HFFc6 (cell line): ENCODE results near the gene ATXN1. TPM values are rescaled to one million over a fixed set of nuclear protein-coding genes. Genes with fewer than 3 reads are reported as not detected.

Experiments used
- DNase-seq: peaks from one replicate; pipeline ENCODE4 v3.0.0-alpha.2; 2018
- H3K27ac Mint-ChIP-seq: 2 replicates; pipeline ENCODE4 v1.8.0; 2020; ENCODE audit warnings: mild to moderate bottlenecking, mixed read lengths
- H3K27me3 Mint-ChIP-seq: 2 replicates; pipeline ENCODE4 v1.8.0; 2021; ENCODE audit warnings: mild to moderate bottlenecking, moderate library complexity, mixed read lengths; ENCODE audit not compliant: insufficient read depth
- H3K36me3 Mint-ChIP-seq: 2 replicates; pipeline ENCODE4 v1.8.0; 2021; ENCODE audit warnings: low read depth, mixed read lengths
- H3K4me1 Mint-ChIP-seq: 2 replicates; pipeline ENCODE4 v1.8.0; 2020; ENCODE audit warnings: low read depth, mixed read lengths
- H3K4me3 Mint-ChIP-seq: 2 replicates; pipeline ENCODE4 v1.8.0; 2020; ENCODE audit warnings: mild to moderate bottlenecking, moderate library complexity, mixed read lengths
- H3K9me3 Mint-ChIP-seq: 2 replicates; pipeline ENCODE4 v1.8.0; 2020; ENCODE audit warnings: mild to moderate bottlenecking, mixed read lengths
- CTCF ChIP-seq: fragments of 200-600 bp; sonication (generic); IDR thresholded peaks from 2 replicates; pipeline ENCODE4 v1.5.0; 2021; ENCODE audit warnings: antibody characterized with exemption, mild to moderate bottlenecking
- total RNA-seq, 6 experiments: library from RNA; stranded (reverse); fragmentation: NEBNext Ultra II Directional; extraction: Animal tissue kit (Norgen Biotek cat#: 25700); gene quantifications; 2 replicates in 1 of 6; 3 replicates in 5 of 6; pipeline ENCODE4 v1.2.3, GENCODE V29; 2021

The ATXN1 gene
- total RNA-seq, 6 experiments from 2014 or later, result 28.2 to 41.5 (median 30.5) TPM

- DNase-seq, result no peak
- H3K36me3 Mint-ChIP-seq, result peaks cover 4% of the 10 kb centered on the region
Observed at GRCh38 chr6:16442031-16442430, 319.2 kb downstream of the ATXN1 start.

GRCh38 chr6:16441262-16441661, 320.0 kb downstream of the ATXN1 start:
- Mint-ChIP-seq H3K4me3 (no peak overlapping the region), H3K36me3 (peaks cover 10% of the 10 kb centered on the region), H3K27ac (peak overlapping the region; percentile 8; the same call in 1 of the 2 replicates), H3K27me3 (no peaks in the 10 kb centered on the region; the same call in 1 of the 2 replicates), H3K4me1 (peaks cover 52% of the 10 kb centered on the region), H3K9me3 (no peaks in the 10 kb centered on the region)
- no peak for DNase-seq
- no peak for TF ChIP-seq CTCF

More at GRCh38 chr6:16442031-16442430, 319.2 kb downstream of the ATXN1 start:
- H3K9me3 Mint-ChIP-seq, result no peaks in the 10 kb centered on the region
- no peak overlapping the region for H3K27ac Mint-ChIP-seq
- H3K27me3 Mint-ChIP-seq, result no peaks in the 10 kb centered on the region; the same call in 1 of the 2 replicates
- H3K4me1 Mint-ChIP-seq, result peaks cover 51% of the 10 kb centered on the region
- TF ChIP-seq CTCF, result no peak
- H3K4me3 Mint-ChIP-seq, result no peak overlapping the region

DNA sequence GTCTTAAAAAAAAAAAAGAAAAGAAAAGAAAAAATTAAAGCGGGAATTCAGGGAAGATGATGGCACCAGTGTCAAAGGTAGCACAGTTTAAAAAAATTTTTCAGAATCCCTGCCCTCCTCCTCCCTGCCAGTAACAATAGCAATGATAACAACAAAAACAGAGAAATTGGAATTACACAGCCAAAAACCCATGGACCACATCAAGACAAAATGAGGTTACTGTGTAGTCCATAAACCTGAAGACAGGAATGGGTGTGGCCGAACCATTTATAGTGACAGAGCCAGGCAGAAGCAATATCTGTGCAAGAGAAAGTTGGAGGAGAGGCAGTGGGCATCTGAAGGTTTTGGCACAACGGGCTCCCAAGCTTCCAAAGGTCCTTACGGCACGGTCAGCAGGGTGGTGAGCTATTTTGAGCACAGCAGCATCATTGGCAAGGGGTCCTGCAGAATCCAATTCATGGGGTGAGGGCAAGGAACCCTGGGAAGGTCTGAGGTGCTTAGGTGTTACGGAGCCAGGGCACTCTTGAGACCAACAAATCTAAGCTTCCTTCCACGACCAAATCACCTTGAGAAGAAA, 320.5 kb downstream of the ATXN1 start:
- peaks cover 10% of the 10 kb centered on the region for H3K36me3 Mint-ChIP-seq
- no peak for TF ChIP-seq CTCF
- H3K9me3 Mint-ChIP-seq, result no peaks in the 10 kb centered on the region
- no peak overlapping the region for H3K4me3 Mint-ChIP-seq
- H3K27ac Mint-ChIP-seq, result peak overlapping the region; percentile 8; the same call in 1 of the 2 replicates
- H3K27me3 Mint-ChIP-seq, result no peaks in the 10 kb centered on the region; the same call in 1 of the 2 replicates
- DNase-seq, result no peak
- H3K4me1 Mint-ChIP-seq, result peaks cover 48% of the 10 kb centered on the region

DNA sequence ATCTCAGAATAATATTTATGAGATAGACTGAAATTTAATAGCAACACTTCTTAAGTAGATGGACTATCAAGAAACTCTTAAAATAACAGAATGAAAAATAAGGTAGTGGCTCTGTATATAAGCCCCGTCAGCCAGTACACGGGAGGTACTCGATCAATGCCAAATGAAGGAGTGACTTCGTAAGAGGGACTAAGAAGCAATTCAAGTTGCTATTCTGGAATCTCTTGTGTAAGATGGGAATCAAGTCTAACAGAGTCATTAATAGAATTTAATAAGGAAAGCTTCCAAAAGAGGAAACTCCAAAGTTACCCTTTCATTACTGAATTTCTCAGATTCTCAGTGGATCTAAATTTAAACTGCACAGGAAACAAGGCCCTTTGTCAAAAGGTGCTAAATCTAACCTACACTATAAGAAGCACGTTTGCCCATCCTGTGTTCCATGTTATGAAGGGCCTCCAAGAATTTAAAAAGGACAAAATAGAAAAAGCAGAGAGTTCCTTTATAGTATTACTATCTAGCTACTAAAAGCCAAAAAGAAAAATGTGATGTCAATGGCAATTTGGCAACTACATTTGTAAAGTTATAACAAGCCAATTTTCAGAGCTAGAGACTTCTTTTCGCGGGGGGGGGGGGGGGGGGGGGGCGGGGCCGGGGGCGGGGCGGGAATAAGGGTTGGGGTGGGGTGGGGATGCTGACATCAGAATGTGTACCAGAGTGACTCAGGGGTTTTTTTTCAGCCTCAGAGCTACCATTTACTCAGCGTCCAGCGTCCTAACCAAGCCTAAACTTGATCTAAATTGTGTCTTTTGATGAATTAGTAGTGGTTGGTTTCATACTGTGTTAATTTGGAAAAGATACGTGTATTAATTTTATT, 322.3 kb downstream of the ATXN1 start:
- TF ChIP-seq CTCF, result no peak
- DNase-seq, result no peak
- Mint-ChIP-seq H3K27ac (peak overlapping the region; percentile 59), H3K4me1 (peaks cover 55% of the 10 kb centered on the region), H3K27me3 (no peaks in the 10 kb centered on the region; the same call in 1 of the 2 replicates), H3K9me3 (no peaks in the 10 kb centered on the region), H3K4me3 (no peak overlapping the region), H3K36me3 (peaks cover 26% of the 10 kb centered on the region)

DNA sequence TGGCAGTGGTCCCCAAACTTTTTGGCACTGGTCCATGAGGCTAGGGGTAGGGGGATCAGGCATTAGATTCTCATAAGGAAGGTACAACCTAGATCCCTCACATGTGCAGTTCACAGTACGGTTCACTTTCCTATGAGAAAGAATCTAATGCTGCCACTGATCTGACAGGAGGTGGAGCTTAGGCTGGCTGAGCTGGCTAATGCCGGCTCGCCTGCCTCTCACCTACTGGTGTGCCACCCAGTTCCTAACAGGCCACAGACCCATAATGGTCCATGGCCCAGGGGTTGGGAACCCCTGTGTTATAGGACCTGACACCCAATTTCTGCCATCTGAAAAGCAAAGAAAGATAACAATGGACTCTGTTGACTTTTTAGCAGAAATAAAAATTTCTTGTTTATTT, 323.3 kb downstream of the ATXN1 start:
- Mint-ChIP-seq H3K9me3 (no peaks in the 10 kb centered on the region), H3K4me3 (no peak overlapping the region), H3K36me3 (peaks cover 26% of the 10 kb centered on the region), H3K27me3 (no peaks in the 10 kb centered on the region), H3K27ac (no peak overlapping the region), H3K4me1 (peaks cover 61% of the 10 kb centered on the region)
- no peak for DNase-seq
- no peak for TF ChIP-seq CTCF
